ENCODE results near the gene TMEM229B. TPM values are rescaled to one million over a fixed set of nuclear protein-coding genes. Genes with fewer than 3 reads are reported as not detected.

The TMEM229B gene
- total RNA-seq, 4 donors from 2014 or later: 0.84 to 6.6 (median 1.3) TPM

DNA sequence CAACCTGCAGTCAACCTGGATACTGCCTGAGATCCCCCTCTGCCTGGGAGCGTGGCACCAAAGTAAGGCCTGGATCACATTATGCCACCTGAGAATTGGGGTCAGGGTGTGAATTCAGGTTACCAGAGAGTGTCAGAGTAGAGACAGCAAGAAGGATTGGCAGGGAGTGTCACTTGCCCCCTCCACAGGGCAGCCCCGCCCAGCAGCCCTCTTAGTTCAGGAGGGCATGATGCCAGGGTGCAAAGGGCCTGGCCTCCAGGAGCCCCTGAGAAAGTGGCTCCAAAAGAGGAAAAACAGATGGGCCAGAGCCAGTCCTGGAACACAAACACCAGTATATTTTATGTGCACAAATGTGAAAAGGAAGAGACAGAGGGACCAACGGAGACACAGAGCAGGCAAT is 18.6 kb downstream of the TMEM229B start:
- DNase-seq (ENCODE audit: low spot score) (no peak), ATAC-seq (ENCODE audit: low FRiP score) (no peak)
- TF ChIP-seq, protein P1, sequence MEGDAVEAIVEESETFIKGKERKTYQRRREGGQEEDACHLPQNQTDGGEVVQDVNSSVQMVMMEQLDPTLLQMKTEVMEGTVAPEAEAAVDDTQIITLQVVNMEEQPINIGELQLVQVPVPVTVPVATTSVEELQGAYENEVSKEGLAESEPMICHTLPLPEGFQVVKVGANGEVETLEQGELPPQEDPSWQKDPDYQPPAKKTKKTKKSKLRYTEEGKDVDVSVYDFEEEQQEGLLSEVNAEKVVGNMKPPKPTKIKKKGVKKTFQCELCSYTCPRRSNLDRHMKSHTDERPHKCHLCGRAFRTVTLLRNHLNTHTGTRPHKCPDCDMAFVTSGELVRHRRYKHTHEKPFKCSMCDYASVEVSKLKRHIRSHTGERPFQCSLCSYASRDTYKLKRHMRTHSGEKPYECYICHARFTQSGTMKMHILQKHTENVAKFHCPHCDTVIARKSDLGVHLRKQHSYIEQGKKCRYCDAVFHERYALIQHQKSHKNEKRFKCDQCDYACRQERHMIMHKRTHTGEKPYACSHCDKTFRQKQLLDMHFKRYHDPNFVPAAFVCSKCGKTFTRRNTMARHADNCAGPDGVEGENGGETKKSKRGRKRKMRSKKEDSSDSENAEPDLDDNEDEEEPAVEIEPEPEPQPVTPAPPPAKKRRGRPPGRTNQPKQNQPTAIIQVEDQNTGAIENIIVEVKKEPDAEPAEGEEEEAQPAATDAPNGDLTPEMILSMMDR (IDR thresholded peaks at IDR 0.05): no peak

DNA sequence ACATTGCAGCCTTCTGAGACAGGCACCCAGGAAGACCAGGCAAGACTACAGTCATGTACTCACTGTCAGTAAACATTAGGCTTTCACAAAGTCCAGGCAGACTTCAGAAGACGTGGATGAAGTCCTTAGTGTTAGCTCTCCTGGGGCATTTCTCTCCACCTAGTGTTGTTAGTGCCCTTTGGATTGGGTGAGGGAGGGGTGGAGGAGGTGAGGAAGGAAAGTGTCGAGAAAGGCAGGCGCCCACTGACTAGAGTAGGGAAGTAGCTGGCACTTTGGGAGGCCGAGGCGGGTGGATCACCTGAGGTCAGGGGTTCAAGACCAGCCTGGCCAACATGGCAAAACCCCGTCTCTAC is 20.2 kb downstream of the TMEM229B start:
- ATAC-seq (ENCODE audit: low FRiP score) (no peak), DNase-seq (ENCODE audit: low spot score) (no peak)
- TF ChIP-seq, protein P1 (IDR thresholded peaks at IDR 0.05): no peak

DNA sequence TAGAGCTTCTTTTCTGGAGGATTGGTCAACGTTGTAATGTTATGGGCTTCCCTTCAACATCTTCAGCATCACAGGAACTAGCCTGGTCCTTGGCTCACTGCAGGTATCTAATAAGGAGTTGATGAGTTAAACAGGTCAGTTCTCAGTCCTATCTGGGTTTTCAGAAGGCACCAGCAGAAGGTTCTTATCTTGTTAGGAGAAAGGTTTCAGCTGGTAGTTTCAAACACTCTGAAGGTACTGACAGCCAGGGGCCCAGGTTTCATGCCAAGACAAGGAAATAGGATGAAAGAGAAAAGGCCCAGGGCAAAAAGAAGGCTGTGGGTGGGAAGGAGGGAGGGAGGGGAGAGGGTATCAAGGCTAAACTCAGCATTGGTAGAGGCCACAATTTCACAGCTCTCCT is 21.4 kb downstream of the TMEM229B start:
- DNase-seq (ENCODE audit: low spot score): no peak
- TF ChIP-seq, protein P1 (IDR thresholded peaks at IDR 0.05): no peak
- ATAC-seq (ENCODE audit: low FRiP score): no peak

DNA sequence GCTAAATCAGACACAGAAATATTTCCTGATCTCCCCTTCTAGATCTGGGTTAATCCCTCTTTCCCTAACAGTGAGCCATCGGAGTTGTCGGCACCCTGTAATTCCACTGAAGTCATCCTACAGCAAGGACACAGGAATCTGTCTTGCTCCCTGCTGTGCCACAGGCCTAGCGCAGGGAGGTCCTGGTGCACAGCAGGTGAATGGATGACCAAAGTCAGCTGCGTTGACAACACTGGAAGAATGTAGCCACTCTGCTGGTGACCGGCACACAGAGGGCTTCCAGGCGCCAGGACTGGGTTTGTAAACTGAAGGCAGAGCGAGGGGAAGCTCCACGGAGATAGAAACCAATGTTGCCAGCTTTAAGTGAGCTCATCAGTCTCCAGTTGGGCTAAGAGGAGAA is 23.6 kb downstream of the TMEM229B start:
- no peak for ATAC-seq (ENCODE audit: low FRiP score)
- no peak for DNase-seq (ENCODE audit: low spot score)
- TF ChIP-seq, protein P1 (IDR thresholded peaks at IDR 0.05): no peak

DNA sequence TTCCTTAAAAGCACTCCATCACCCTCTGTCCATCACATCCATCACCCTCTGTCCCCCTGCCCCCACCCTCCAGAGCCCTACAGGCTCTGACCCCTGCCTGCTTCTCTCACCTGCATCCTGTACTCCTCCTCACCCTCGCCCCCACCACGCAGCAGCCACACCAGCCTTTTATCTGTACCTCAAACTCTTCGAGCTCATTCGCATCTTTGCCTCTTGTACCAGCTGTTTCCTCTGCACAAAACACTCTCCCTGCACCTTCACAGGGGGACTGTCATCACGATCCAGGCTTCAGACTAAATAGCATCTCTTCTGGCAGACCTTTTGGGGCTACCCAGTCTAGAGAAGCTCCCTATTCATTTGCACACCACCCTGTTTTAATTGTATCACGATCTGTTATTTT is 24.1 kb downstream of the TMEM229B start:
- TF ChIP-seq, protein P1 (IDR thresholded peaks at IDR 0.05): no peak
- ATAC-seq (ENCODE audit: low FRiP score) (no peak), DNase-seq (ENCODE audit: low spot score) (no peak)

DNA sequence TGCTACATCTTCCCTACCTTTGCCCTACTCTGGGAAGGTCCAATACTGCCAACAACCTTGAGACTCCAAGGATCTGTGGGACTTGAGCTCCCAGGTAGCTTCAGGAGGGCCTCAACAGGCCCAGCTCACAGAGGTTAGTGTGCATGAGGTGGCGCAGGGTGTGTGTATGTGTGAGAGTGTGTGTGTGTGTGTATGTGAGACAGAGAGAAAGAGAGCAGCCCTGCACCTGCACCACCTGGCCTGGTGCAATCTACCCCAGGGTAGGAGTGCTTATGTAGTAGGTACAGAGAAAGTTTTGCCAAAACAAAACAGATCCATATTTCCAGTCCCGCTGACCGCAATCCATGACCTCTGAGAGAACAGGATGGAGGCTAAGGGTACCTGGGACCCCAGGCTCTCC is 24.6 kb downstream of the TMEM229B start:
- TF ChIP-seq, protein P1 (IDR thresholded peaks at IDR 0.05): no peak
- ATAC-seq (ENCODE audit: low FRiP score) (no peak), DNase-seq (ENCODE audit: low spot score) (no peak)

DNA sequence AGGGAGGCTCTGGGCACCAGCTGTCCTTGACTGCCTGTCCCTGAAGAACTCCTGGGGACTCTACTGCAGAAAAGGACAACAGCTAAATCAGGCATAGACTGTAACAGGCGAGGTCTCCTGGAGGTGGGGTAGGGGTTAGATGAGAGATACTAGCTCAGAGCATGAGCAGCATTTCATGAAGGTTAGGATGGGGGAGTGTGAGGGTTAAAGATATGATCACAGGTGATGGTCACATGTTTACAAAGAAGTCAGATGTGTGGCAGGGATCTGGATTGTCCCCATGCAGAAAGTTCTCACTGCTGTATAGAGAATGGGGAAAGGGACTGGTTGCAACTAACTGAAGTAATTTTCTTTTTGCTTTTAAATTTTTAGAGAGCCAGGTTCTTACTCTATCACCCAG is 26.5 kb downstream of the TMEM229B start:
- TF ChIP-seq, protein P1 (IDR thresholded peaks at IDR 0.05): no peak
- ATAC-seq (ENCODE audit: low FRiP score): no peak
- DNase-seq (ENCODE audit: low spot score): no peak

Data from omental fat pad (tissue), 4 donors.